Prostate gland (tissue), 2 donors: ENCODE results near the gene MYOCD.

Source experiments
- CTCF ChIP-seq, 4 experiments: fragments of 200-600 bp in 2 of 4; fragments of 450-650 bp in 2 of 4; sonication (generic) in 2 of 4; IDR thresholded peaks; 1 replicate in 3 of 4; 2 replicates in 1 of 4; pipeline ENCODE4 v1.5.1; 2016 to 2019; ENCODE audit warnings: antibody characterized with exemption in 4 of 4, mild to moderate bottlenecking in 2 of 4, moderate library complexity in 2 of 4
- POLR2A ChIP-seq: fragments of 450-650 bp; IDR thresholded peaks from one replicate; pipeline ENCODE4 v1.6.1; 2016; ENCODE audit warnings: antibody characterized with exemption, mild to moderate bottlenecking
- POLR2AphosphoS5 ChIP-seq: sonication (generic); formaldehyde crosslinking; IDR thresholded peaks from one replicate; pipeline ENCODE4 v1.6.1; 2017; ENCODE audit warnings: antibody characterized with exemption

GRCh38 chr17:12680407-12680897, 14.8 kb downstream of the MYOCD start:
- no peak for TF ChIP-seq CTCF (IDR thresholded peaks at IDR 0.05)
- TF ChIP-seq POLR2A = no peak
- TF ChIP-seq POLR2AphosphoS5 = peak; percentile 8
